Stimulated activated CD4-positive, alpha-beta T cell treated with anti-CD3 and anti-CD28 coated beads, Interleukin-2, amount 100 ng/mL, for 24 hours (primary cell): Measurements from ENCODE around the gene TBK1.

ENCODE experiments used
- DNase-seq, 2 donors: peaks; one replicate each; pipeline ENCODE4 v3.0.0-alpha.2; 2020

Gene TBK1

GRCh38 chr12:64452559-64453329 lies 824 bp downstream of the TBK1 start:
- DNase-seq: no peak

DNA sequence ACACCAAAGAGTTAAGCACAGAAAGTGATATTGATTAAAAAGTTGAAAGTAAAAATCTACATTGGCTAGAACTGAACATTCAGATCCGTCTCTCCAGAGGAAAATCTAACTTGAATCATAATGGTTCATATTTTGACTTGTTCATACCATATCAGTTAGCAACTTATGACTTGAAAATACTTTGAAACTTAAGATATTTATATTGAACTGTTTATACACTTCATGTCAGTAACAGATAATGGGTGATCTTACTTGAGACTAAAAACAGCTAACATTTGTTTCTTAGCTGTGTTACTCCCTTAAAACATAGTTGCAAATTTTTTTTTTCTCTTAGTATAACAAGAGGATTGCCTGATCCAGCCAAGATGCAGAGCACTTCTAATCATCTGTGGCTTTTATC lies 3.6 kb downstream of the TBK1 start:
- no peak for DNase-seq

DNA sequence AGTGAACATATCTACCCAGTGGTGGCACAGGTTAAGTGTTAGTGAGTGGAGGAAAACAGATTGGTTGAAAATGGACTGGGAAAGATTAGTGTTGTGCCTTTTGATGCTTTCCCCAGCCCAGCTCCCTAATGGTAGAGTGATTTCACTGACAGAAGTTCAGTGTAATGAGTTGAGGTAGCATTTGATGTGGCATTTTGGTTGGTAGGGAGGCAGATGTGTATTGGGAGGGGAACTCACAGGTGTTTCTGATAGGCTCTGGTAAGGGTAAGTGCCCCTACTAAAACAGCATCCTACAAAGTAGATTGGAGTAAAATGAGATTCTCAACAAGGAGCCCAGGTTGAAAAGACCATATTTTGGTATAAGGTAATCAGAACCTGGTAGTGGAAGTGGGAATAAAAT lies 4.2 kb downstream of the TBK1 start:
- DNase-seq: no peak

- peak; percentile 17 to 44 for DNase-seq
Observed at GRCh38 chr12:64457032-64457431, 5.1 kb downstream of the TBK1 start.

DNA sequence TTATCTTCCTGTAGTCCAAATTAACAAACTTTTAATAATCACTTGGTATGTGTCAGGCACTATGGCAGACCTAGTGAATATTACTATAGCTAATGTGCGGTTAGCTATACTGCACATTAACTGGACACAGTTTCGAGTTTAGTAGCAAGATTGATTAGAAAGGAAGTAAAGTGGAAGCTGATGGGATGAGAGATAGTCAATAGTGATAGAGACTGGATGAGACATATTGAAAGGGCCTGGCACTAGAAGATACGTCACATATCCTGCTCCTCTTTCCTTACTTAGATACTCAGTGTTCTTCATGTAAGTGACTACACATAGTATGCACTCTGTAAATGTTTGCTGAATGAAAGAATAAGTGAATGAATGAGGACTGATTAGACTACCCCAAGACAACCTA lies 5.5 kb downstream of the TBK1 start:
- DNase-seq: no peak

GRCh38 chr12:64457923-64458322 lies 6.0 kb downstream of the TBK1 start:
- no peak for DNase-seq

GRCh38 chr12:64459394-64459891 lies 7.5 kb downstream of the TBK1 start:
- DNase-seq: no peak

GRCh38 chr12:64461634-64462414 lies 9.9 kb downstream of the TBK1 start:
- no peak for DNase-seq

- DNase-seq: no peak
Observed at GRCh38 chr12:64466178-64466577, 14.3 kb downstream of the TBK1 start.

GRCh38 chr12:64468966-64469365 lies 17.0 kb downstream of the TBK1 start:
- DNase-seq: no peak

GRCh38 chr12:64469455-64470142 lies 17.7 kb downstream of the TBK1 start:
- no peak for DNase-seq

DNA sequence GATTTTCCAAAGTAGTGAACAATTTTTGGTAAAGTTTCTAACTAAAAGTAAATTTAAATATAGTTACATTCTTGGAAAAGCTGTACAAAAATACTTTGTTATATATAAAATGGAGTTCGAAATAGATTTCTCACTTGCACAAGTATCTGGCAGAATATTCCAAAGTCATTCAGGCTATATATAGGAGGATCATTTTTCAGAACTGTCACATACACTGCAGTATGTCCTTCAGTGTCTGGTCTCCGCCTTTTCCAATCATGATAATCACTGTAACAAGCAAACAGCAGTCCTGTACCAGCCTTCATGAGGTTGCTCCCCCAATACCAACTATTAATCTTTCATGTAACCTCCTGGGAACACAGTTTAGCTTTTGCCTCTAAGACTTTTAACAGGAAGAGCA lies 18.6 kb downstream of the TBK1 start:
- DNase-seq: no peak

DNA sequence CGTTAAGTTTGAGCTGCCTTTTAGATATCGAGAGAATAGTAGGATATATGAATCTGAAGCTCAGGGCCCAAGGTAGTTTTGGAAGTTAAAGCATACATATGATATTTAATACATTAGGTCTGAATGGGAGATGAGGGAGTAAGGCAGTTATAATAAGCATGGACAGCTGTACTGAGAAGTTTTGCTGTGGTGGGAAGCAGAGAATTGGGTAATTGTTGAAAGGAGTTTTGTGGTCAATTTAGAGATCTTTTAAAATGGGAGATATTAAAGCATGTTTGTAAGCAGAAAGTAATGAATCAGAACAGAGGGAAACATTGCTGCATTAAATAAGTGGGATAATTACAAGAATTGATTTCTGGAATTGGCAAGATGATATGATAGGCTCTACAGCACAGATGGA lies 21.3 kb downstream of the TBK1 start:
- no peak for DNase-seq

DNA sequence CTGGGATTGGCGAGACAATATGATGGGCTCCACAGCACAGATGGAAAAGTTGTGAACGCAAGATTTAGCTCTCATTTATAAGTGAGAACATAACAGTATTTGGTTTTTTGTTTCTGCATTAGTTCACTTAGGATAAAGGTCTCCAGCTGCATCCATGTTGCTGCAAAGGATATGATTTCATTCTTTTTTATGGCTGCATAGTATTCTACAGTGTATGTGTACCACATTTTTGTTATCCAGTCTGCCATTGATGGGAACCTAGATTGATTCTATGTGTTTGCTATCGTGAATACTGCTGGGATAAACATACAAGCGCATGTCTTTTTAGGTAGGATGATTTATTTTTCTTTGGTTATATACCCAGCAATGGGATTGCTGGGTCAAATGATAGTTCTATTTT lies 23.6 kb downstream of the TBK1 start:
- no peak for DNase-seq

DNA sequence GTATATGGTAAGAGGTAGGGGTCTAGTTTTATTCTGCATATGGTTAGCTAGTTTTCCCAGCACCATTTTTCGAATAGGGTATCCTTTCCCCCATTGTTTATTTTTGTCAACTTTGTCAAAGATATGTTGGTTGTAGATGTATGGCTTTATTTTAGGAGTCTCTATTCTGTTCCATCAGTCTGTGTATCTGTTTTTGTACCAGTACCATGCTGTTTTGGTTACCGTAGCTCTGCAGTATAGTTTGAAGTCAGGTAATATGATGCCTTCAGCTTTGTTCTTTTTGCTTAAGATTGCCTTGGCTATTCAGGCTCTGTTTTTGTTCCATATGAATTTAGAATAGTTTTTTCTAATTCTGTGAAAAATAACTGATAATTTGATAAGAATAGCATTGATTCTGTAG lies 24.9 kb downstream of the TBK1 start:
- DNase-seq: no peak

DNA sequence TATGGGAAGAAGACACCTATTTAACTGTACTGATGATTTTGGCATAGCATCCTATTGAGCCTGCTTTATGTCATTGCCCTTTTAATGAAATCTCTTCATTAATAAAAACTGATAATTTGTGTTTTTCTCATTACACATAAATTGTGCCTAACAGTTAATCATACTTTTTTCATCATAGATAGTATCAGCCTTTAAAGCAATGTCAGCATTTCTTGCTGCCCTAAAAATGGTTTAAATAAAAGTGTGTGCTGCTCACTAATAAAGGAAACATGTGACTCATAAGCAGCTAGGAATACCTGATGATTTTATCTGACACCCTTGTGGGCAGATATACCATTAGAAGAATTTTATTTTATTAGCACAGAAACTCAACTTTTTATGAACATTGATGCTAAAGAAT lies 26.7 kb downstream of the TBK1 start:
- DNase-seq: no peak

GRCh38 chr12:64480148-64480547 lies 28.2 kb downstream of the TBK1 start:
- no peak for DNase-seq

- no peak for DNase-seq
Observed at GRCh38 chr12:64486657-64487056, 34.7 kb downstream of the TBK1 start.

- no peak for DNase-seq
Observed at GRCh38 chr12:64491718-64492117, 39.8 kb downstream of the TBK1 start.

GRCh38 chr12:64493513-64493912 lies 41.6 kb downstream of the TBK1 start:
- DNase-seq: no peak

DNA sequence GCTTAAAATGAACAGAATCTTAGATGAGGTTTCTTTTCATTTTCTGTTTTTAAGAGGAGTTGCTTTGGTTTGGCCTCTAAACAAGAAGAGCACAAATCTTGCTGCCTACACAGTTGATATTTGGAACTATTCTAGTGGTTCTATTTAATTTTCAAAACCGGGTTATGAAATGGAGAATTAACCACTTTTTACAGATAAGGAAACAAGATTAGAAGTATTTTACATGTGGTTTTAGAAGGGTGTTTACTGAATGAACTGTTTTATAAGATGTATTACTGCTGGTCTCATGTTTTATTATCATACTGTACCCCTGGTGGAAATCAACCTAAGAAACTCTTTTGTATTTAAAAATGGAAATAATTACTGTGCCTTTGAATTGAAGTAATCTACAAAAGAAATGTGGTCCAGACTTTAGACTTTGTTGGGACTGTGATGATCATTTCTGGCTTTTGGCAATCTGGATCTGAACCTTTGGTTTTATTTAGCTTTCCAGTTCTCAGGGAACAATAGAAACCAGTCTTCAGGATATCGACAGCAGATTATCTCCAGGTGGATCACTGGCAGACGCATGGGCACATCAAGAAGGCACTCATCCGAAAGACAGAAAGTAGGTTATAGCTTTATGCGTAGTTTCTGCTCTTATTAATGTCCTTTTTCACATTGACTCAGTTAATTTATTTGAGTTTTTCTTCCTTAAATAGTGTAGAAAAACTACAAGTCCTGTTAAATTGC lies 43.2 kb downstream of the TBK1 start:
- DNase-seq: no peak

DNA sequence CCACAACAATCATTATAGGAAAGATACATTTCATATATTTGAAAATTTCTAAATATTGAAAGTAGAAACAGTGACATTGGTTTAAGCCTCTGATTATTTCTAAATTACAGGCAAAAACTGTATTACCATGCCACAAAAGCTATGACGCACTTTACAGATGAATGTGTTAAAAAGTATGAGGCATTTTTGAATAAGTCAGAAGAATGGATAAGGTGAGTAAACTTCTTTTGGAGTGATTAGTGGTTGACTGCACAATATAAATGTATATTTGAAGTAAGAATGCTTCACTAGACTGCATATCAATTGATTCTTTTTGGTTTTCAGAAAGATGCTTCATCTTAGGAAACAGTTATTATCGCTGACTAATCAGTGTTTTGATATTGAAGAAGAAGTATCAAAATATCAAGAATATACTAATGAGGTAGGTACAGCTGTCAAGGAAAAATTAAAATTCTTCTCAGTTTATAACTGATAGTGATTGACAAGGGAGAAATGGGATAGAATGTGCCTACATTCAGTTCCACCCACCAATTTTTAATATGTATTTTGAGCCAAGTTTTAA lies 45.0 kb downstream of the TBK1 start:
- DNase-seq: no peak

GRCh38 chr12:64497484-64497883 lies 45.6 kb downstream of the TBK1 start:
- DNase-seq: no peak
